ENCODE data around the gene E2F4. TPM values are rescaled to one million over a fixed set of nuclear protein-coding genes. Genes with fewer than 3 reads are reported as not detected.

Gene E2F4
- total and polyA plus RNA-seq, 2 of the 13 experiments (the other 11 are each of a cell fraction or from before 2014, with no cell fraction given): 84.8 to 91.2 TPM

DNA sequence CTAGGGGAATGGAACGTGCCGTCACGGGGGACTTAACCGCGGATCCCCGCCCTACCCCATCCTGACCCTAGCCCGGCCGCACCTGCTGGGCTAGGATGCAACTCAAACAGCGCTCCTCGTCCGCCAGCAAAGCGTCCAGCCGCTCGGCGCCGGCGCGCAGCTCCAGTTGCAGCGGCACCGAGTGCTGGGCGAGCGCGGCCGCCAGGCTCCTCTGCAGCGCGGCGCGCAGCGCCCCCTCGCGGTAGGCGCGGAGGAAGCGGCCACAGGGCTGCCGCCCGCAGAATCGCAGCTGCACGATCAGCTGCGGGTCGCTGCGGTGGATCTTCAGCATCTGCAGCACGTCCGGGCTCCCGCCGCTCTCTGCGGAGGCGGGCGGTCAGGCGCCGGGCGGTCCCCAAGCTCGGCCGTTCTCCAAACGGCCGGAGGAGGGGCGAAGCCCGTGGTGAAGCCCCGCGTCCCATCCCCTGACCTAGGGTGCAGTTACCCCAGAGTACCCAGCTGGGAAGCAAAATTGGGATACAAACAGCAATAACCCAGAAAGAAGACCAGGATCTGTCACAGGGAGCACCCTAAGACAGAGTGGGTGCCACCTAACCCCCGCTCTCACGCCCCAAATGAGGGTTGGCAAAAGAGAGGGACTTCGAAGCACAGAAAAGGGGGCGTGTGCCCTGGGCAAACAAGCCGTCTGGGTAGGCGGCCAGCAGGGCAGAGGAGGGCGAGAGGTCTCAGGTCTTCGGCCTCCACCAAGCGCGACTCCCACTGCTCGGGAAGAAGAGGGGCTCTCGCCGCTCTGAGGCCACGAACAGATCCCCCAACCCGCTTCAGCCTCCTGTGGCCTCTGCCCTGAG lies 36.4 kb upstream of the E2F4 start (continued):
- TF ChIP-seq, protein P1, sequence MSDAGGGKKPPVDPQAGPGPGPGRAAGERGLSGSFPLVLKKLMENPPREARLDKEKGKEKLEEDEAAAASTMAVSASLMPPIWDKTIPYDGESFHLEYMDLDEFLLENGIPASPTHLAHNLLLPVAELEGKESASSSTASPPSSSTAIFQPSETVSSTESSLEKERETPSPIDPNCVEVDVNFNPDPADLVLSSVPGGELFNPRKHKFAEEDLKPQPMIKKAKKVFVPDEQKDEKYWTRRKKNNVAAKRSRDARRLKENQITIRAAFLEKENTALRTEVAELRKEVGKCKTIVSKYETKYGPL (CRISPR knock-in tag; IDR thresholded peaks at IDR 0.05): 0 out of 2 replicates have a peak, but pooled peaks have one; percentile 25
- TF ChIP-seq SUZ12 (IDR thresholded peaks at IDR 0.05; ENCODE audit: low read depth, low read length) (no peak), ZSCAN22 (CRISPR knock-in tag; IDR thresholded peaks at IDR 0.05) (no peak), BRCA1 (CRISPR knock-in tag; IDR thresholded peaks at IDR 0.05) (no peak), GATAD2A (CRISPR knock-in tag; IDR thresholded peaks at IDR 0.05) (no peak), ASH2L (IDR thresholded peaks at IDR 0.05; ENCODE audit: insufficient read length, low read depth, low read length) (peak; percentile 54), TCF7 (IDR thresholded peaks at IDR 0.05; ENCODE audit: low read depth) (no peak), AKAP8 (CRISPR knock-in tag; IDR thresholded peaks at IDR 0.05) (peak; percentile 73), ZNF737 (CRISPR knock-in tag; IDR thresholded peaks at IDR 0.05; ENCODE audit: borderline replicate concordance) (no peak), NR2C2 (CRISPR knock-in tag; IDR thresholded peaks at IDR 0.05; ENCODE audit: borderline replicate concordance) (no peak; the same call in 1 of the 2 replicates), RNF2 (conservative IDR thresholded peaks at IDR 0.05; ENCODE audit: low read depth) (peak; percentile 74), MAFF (IDR thresholded peaks at IDR 0.05; ENCODE audit: low read depth, low read length) (no peak)
- TF ChIP-seq, protein P2, sequence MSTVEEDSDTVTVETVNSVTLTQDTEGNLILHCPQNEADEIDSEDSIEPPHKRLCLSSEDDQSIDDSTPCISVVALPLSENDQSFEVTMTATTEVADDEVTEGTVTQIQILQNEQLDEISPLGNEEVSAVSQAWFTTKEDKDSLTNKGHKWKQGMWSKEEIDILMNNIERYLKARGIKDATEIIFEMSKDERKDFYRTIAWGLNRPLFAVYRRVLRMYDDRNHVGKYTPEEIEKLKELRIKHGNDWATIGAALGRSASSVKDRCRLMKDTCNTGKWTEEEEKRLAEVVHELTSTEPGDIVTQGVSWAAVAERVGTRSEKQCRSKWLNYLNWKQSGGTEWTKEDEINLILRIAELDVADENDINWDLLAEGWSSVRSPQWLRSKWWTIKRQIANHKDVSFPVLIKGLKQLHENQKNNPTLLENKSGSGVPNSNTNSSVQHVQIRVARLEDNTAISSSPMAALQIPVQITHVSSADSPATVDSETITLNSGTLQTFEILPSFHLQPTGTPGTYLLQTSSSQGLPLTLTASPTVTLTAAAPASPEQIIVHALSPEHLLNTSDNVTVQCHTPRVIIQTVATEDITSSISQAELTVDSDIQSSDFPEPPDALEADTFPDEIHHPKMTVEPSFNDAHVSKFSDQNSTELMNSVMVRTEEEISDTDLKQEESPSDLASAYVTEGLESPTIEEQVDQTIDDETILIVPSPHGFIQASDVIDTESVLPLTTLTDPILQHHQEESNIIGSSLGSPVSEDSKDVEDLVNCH (CRISPR knock-in tag; IDR thresholded peaks at IDR 0.05): 0 out of 2 replicates have a peak, but pooled peaks have one; percentile 55
- TF ChIP-seq, protein P3, sequence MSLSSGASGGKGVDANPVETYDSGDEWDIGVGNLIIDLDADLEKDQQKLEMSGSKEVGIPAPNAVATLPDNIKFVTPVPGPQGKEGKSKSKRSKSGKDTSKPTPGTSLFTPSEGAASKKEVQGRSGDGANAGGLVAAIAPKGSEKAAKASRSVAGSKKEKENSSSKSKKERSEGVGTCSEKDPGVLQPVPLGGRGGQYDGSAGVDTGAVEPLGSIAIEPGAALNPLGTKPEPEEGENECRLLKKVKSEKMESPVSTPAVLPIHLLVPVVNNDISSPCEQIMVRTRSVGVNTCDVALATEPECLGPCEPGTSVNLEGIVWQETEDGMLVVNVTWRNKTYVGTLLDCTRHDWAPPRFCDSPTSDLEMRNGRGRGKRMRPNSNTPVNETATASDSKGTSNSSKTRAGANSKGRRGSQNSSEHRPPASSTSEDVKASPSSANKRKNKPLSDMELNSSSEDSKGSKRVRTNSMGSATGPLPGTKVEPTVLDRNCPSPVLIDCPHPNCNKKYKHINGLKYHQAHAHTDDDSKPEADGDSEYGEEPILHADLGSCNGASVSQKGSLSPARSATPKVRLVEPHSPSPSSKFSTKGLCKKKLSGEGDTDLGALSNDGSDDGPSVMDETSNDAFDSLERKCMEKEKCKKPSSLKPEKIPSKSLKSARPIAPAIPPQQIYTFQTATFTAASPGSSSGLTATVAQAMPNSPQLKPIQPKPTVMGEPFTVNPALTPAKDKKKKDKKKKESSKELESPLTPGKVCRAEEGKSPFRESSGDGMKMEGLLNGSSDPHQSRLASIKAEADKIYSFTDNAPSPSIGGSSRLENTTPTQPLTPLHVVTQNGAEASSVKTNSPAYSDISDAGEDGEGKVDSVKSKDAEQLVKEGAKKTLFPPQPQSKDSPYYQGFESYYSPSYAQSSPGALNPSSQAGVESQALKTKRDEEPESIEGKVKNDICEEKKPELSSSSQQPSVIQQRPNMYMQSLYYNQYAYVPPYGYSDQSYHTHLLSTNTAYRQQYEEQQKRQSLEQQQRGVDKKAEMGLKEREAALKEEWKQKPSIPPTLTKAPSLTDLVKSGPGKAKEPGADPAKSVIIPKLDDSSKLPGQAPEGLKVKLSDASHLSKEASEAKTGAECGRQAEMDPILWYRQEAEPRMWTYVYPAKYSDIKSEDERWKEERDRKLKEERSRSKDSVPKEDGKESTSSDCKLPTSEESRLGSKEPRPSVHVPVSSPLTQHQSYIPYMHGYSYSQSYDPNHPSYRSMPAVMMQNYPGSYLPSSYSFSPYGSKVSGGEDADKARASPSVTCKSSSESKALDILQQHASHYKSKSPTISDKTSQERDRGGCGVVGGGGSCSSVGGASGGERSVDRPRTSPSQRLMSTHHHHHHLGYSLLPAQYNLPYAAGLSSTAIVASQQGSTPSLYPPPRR (CRISPR knock-in tag; IDR thresholded peaks at IDR 0.05; ENCODE audit: borderline replicate concordance): no peak
- TF ChIP-seq, protein P4, sequence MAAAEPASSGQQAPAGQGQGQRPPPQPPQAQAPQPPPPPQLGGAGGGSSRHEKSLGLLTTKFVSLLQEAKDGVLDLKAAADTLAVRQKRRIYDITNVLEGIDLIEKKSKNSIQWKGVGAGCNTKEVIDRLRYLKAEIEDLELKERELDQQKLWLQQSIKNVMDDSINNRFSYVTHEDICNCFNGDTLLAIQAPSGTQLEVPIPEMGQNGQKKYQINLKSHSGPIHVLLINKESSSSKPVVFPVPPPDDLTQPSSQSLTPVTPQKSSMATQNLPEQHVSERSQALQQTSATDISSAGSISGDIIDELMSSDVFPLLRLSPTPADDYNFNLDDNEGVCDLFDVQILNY (CRISPR knock-in tag; conservative IDR thresholded peaks at IDR 0.05): 0 out of 2 replicates have a peak, but pooled peaks have one; percentile 14
- TF ChIP-seq, protein P5, sequence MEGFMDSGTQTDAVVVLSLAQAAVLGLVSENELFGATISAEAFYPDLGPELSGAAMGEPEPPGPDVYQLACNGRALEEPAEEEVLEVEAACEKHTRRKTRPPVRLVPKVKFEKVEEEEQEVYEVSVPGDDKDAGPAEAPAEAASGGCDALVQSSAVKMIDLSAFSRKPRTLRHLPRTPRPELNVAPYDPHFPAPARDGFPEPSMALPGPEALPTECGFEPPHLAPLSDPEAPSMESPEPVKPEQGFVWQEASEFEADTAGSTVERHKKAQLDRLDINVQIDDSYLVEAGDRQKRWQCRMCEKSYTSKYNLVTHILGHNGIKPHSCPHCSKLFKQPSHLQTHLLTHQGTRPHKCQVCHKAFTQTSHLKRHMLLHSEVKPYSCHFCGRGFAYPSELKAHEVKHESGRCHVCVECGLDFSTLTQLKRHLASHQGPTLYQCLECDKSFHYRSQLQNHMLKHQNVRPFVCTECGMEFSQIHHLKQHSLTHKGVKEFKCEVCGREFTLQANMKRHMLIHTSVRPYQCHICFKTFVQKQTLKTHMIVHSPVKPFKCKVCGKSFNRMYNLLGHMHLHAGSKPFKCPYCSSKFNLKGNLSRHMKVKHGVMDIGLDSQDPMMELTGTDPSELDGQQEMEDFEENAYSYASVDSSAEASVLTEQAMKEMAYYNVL (CRISPR knock-in tag; IDR thresholded peaks at IDR 0.05; ENCODE audit: borderline replicate concordance): peak; percentile 32; the same call in 1 of the 2 replicates
- TF ChIP-seq, protein P6, sequence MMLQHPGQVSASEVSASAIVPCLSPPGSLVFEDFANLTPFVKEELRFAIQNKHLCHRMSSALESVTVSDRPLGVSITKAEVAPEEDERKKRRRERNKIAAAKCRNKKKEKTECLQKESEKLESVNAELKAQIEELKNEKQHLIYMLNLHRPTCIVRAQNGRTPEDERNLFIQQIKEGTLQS (CRISPR knock-in tag; IDR thresholded peaks at IDR 0.05): no peak
